Measurements from ENCODE around the gene RND3. TPM values are rescaled to one million over a fixed set of nuclear protein-coding genes. Genes with fewer than 3 reads are reported as not detected.
A peak's percentile ranks its signal among the peaks of the same experiment; 100 is the strongest.

The RND3 gene
- total RNA-seq (10 to 100 TPM; 20.7 to 74.3 (median 41.0) TPM), polyA plus RNA-seq (10 to 100 TPM; 15.4 to 22.3 TPM)
- long read RNA-seq, donor 1, transcript RND3-203 (4 exons, 2,372 nt): minor isoform, 5 of 29 reads
- long read RNA-seq, donor 1, transcript RND3-201 (6 exons, 2,711 nt): major isoform, 13 of 29 reads
- long read RNA-seq, donor 1, transcript RND3-202 (5 exons, 2,777 nt): minor isoform, 10 of 29 reads
- long read RNA-seq, donor 1, partial matches to known transcripts: 0 of 29 reads
- long read RNA-seq, donor 1, other reads (novel, unspliced or antisense): 1 of 29 reads
- long read RNA-seq, donor 2, transcript RND3-201 (6 exons, 2,711 nt): minor isoform, 14 of 33 reads
- long read RNA-seq, donor 2, transcript RND3-202 (5 exons, 2,777 nt): major isoform, 15 of 33 reads
- long read RNA-seq, donor 2, partial matches to known transcripts: 1 of 33 reads
- long read RNA-seq, donor 2, other reads (novel, unspliced or antisense): 3 of 33 reads
- long read RNA-seq, donor 3, transcript RND3-202 (5 exons, 2,777 nt): minor isoform, 27 of 76 reads
- long read RNA-seq, donor 3, transcript RND3-201 (6 exons, 2,711 nt): major isoform, 34 of 76 reads
- long read RNA-seq, donor 3, partial matches to known transcripts: 0 of 76 reads
- long read RNA-seq, donor 3, other reads (novel, unspliced or antisense): 11 of 76 reads

GRCh38 chr2:150487537-150488429 is at the start of gene RND3:
TSS of gene RND3 (minus strand) at chr2:150487667. CDS start at chr2:150487417, 250 bp downstream.
- peak within 1 kb of the TSS; percentile 51 to 91 (median 78) for H3K4me3 ChIP-seq
- H3K9me3 ChIP-seq: no peaks in the 10 kb centered on the region
- H3K4me1 ChIP-seq: peaks cover 0 to 24% (median 19%) of the 10 kb centered on the region in 9 donors
- peak; percentile 73 to 93 (median 84) for TF ChIP-seq CTCF (IDR thresholded peaks at IDR 0.05)
- peak within 1 kb of the TSS; percentile 84 to 97 (median 95) for H3K27ac ChIP-seq
- DNase-seq (peak; percentile 91 to 98), ATAC-seq (peak; percentile 72 to 84 (median 76))
- intact Hi-C loops (cut with DNase I): loop anchor here in 9 of 10 donors (1.0 to 10.0 kb wide), 15 partner anchors 60 to 900 kb away; partner anchors contain the start of gene MMADHC (in 2 of the 9)
- peaks cover 0 to 38% (median 0%) of the 10 kb centered on the region in 7 donors for H3K27me3 ChIP-seq
- WGBS, 2 donors: 12% methylated on average over 24 of the region's 24 CpGs
- H3K36me3 ChIP-seq: no peaks in the 10 kb centered on the region

- DNase-seq (no peak), ATAC-seq (no peak)
- Histone ChIP-seq H3K27me3 (no peaks in the 10 kb centered on the region), H3K9me3 (no peaks in the 10 kb centered on the region), H3K27ac (no peak overlapping the region), H3K4me1 (no peaks in the 10 kb centered on the region), H3K4me3 (no peak overlapping the region), H3K36me3 (no peaks in the 10 kb centered on the region)
- WGBS, 2 donors: 68 to 71% methylated on average over 1 of the region's 1 CpG
- no peak for TF ChIP-seq CTCF (IDR thresholded peaks at IDR 0.05)
- intact Hi-C loops (cut with DNase I): no loop called here
Observed at GRCh38 chr2:150535176-150535575, 47.7 kb upstream of the RND3 start.

GRCh38 chr2:150532879-150533278 is 45.4 kb upstream of the RND3 start:
- Histone ChIP-seq H3K27me3 (no peaks in the 10 kb centered on the region), H3K9me3 (no peaks in the 10 kb centered on the region), H3K4me1 (no peaks in the 10 kb centered on the region), H3K27ac (no peak overlapping the region), H3K4me3 (no peak overlapping the region), H3K36me3 (no peaks in the 10 kb centered on the region)
- intact Hi-C loops (cut with DNase I): loop anchor here in 1 of 10 donors (5.0 kb wide), 1 partner anchor 1191 kb away; no protein-coding TSS in a partner anchor
- no peak for TF ChIP-seq CTCF (IDR thresholded peaks at IDR 0.05)
- 86 to 87% methylated on average over 1 of the region's 1 CpG for WGBS, 2 donors
- no peak for DNase-seq
- no peak for ATAC-seq

- 86 to 90% methylated on average over 5 of the region's 5 CpGs for WGBS, 2 donors
- no peaks in the 10 kb centered on the region for H3K36me3 ChIP-seq
- no peak overlapping the region for H3K27ac ChIP-seq
- H3K9me3 ChIP-seq: no peaks in the 10 kb centered on the region
- ATAC-seq (no peak), DNase-seq (no peak)
- H3K4me1 ChIP-seq: no peaks in the 10 kb centered on the region
- TF ChIP-seq CTCF (IDR thresholded peaks at IDR 0.05): no peak
- H3K4me3 ChIP-seq: no peak overlapping the region
- H3K27me3 ChIP-seq: no peaks in the 10 kb centered on the region
- intact Hi-C loops (cut with DNase I): loop anchor here in 1 of 10 donors (5.0 kb wide), 1 partner anchor 1190 kb away; no protein-coding TSS in a partner anchor
Observed at GRCh38 chr2:150532020-150532419, 44.6 kb upstream of the RND3 start.

Measured in heart right ventricle (tissue), 16 donors.